Breast epithelium (tissue), 3 donors: ENCODE measurements around the gene TSC1.

Source experiments
- CTCF ChIP-seq, 3 donors: fragments of 450-650 bp; IDR thresholded peaks; one replicate each; pipeline ENCODE4 v1.5.1; 2016 to 2017; ENCODE audit warnings: antibody characterized with exemption in 3 of 3, mild to moderate bottlenecking in 3 of 3, moderate library complexity in 3 of 3
- POLR2A ChIP-seq: fragments of 450-650 bp; IDR thresholded peaks from one replicate; pipeline ENCODE4 v1.6.1; 2016; ENCODE audit warnings: antibody characterized with exemption, mild to moderate bottlenecking, moderate library complexity

- TF ChIP-seq CTCF (IDR thresholded peaks at IDR 0.05) (no peak), POLR2A (no peak)
Observed at GRCh38 chr9:132894862-132895835, 49.3 kb downstream of the TSC1 start.
